ENCODE measurements around the gene P2RX7. TPM values are rescaled to one million over a fixed set of nuclear protein-coding genes. Genes with fewer than 3 reads are reported as not detected.
A peak's percentile ranks its signal among the peaks of the same experiment; 100 is the strongest.
"Not testable (repeated sequence)": the region's sequence is repeated elsewhere in the genome, so short reads cannot be mapped to it uniquely, and the experiment has no call there.

P2RX7 gene
- total RNA-seq, 2 experiments from 2014 or later, result 5.0 to 6.6 TPM

DNA sequence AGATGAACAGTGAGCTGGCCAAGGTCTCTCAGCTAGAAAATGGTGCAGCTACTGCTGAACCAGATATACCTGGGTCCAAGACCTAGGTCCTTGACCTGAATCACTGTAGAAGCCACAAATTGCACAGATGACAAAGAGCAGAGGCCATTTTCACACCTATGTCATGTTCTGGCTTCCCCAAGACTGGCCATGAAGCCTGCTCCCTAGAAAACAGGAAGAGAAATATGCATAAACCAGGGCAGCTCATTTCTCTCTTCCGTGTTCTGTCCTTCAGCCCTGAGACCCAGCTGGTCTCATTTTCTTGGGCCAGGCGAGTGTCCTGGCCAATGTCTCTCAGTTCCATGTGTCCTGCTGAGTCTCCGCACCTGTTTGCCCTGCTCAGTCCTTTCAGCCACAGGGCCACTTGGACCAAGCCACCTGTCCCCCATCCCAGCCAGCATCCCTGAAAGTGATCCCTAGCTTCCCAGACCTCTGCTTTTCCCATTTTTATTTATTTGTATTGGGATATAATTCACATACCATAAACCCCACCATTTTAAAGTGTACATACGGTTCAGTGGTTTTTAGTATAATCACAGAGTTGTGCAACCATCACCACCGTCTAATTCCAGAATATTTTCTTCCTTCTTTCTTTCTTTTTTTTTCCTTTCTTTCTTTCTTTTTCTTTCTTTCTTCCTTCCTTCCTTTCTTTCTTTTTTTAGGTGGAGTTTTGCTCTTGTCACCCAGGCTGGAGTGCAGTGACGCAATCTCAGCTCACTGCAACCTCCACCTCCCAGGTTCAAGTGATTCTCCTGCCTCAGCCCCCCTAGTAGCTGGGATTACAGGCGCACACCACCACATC, 27.0 kb downstream of the P2RX7 start:
- POLR2A ChIA-PET, result no interaction called here
- Mint-ChIP-seq H3K9me3 (ENCODE audit: low read depth) (peaks cover 9% of the 10 kb centered on the region), H3K4me3 (no peak overlapping the region), H3K36me3 (ENCODE audit: low read depth) (peaks cover 18% of the 10 kb centered on the region), H3K27me3 (no peaks in the 10 kb centered on the region), H3K27ac (no peak overlapping the region), H3K4me1 (no peaks in the 10 kb centered on the region)
- intact Hi-C loops (cut with DNase I, micrococcal nuclease), result no loop called here
- ATAC-seq (no peak), DNase-seq (no peak)
- CTCF ChIA-PET, result interaction anchor here (0.6 to 1.0 kb wide), 2 partner anchors 15 to 45 kb away, joined by 3 read pairs; no protein-coding TSS in a partner anchor

DNA sequence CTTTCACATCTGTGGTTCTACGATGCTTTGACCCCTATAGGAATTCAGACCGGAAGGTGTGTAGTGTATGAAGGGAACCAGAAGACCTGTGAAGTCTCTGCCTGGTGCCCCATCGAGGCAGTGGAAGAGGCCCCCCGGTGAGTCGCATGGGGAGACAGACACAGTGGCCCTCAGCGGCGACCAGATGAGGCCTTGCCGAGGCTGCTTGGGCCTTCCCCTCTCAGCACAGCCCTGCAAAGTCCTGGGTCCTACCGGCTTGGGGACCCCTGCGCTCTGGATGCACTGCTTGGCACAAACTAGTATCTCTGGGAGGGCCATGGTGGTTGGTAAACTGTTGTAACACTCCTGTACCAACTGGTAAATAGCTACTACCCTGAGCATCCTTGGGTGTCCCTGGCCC, 29.7 kb downstream of the P2RX7 start:
- intact Hi-C loops (cut with DNase I, micrococcal nuclease), result no loop called here
- no peak overlapping the region for H3K27ac Mint-ChIP-seq
- peaks cover 20% of the 10 kb centered on the region for H3K36me3 Mint-ChIP-seq (ENCODE audit: low read depth)
- no peak overlapping the region for H3K4me3 Mint-ChIP-seq
- H3K4me1 Mint-ChIP-seq, result no peaks in the 10 kb centered on the region
- H3K27me3 Mint-ChIP-seq, result no peaks in the 10 kb centered on the region
- POLR2A ChIA-PET, result no interaction called here
- H3K9me3 Mint-ChIP-seq (ENCODE audit: low read depth), result peaks cover 9% of the 10 kb centered on the region
- CTCF ChIA-PET, result no interaction called here
- no peak for DNase-seq
- no peak for ATAC-seq

DNA sequence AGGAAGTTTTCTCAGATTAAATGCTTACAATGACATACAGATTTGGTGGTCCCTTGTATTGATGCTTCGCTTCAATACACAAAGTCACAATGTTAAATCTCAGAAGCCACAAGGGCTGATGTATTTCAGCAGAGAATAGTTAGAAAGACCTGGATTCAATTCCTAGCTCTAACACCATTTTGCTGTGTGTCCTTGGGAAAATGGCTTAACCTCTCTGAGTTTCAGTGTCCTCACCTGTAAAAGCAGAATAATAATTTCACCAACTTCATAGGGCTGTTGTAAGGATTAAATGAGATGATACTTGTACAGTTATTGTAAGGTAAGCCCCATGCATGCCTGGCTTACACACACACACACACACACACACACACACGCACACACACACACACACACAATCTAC, 30.3 kb downstream of the P2RX7 start:
- no peak for ATAC-seq
- Mint-ChIP-seq H3K27me3 (no peaks in the 10 kb centered on the region), H3K27ac (no peak overlapping the region), H3K9me3 (ENCODE audit: low read depth) (peaks cover 8% of the 10 kb centered on the region), H3K4me1 (no peaks in the 10 kb centered on the region), H3K36me3 (ENCODE audit: low read depth) (peaks cover 19% of the 10 kb centered on the region), H3K4me3 (no peak overlapping the region)
- no peak for DNase-seq
- intact Hi-C loops (cut with DNase I, micrococcal nuclease), result no loop called here
- ChIA-PET CTCF (interaction anchor here (0.6 kb wide), 1 partner anchor 295 kb away, joined by 3 read pairs; no protein-coding TSS in a partner anchor), POLR2A (no interaction called here)

DNA sequence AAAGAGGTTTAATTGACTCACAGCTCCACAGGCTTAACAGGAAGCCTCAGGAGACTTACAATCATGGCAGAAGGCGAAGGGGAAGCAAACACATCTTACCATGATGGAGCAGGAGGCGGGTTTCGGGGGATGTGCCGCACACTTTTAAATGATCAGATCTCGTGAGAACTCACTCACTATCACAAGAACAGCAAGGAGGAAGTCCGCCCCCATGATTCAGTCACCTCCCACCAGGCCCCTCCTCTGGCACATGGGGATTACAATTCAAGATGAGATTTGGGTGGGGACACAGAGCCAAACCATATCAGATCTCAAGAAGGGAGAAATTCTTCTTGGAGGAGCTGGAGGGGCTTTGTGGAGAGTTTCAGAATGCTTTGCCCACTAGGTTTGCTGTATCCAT, 32.2 kb downstream of the P2RX7 start:
- H3K4me3 Mint-ChIP-seq; CTCF ChIA-PET; H3K27ac Mint-ChIP-seq; H3K27me3 Mint-ChIP-seq; POLR2A ChIA-PET; H3K9me3 Mint-ChIP-seq (ENCODE audit: low read depth); DNase-seq; H3K4me1 Mint-ChIP-seq; ATAC-seq; intact Hi-C loops (cut with DNase I, micrococcal nuclease): not testable (repeated sequence)
- H3K36me3 Mint-ChIP-seq (ENCODE audit: low read depth), result peaks cover 10% of the 10 kb centered on the region

DNA sequence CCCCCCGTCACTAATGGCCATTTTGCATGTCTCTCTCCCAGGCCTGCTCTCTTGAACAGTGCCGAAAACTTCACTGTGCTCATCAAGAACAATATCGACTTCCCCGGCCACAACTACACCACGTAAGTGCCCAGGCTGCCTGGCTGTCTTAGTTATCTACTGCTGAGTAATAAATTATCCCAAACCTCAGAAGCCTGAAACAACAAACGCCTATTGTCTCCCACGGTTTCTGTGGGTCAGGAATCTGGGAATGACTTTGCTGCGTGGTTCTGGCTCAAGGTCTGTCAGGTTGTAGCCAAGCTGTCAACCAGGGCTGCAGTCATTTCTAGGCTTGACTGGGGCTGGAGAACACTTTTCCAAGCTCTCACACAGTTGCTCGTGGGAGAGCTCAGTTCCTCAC, 32.6 kb downstream of the P2RX7 start:
- H3K9me3 Mint-ChIP-seq (ENCODE audit: low read depth), result no peaks in the 10 kb centered on the region
- no peak overlapping the region for H3K4me3 Mint-ChIP-seq
- CTCF ChIA-PET, result no interaction called here
- peaks cover 10% of the 10 kb centered on the region for H3K36me3 Mint-ChIP-seq (ENCODE audit: low read depth)
- H3K27me3 Mint-ChIP-seq, result no peaks in the 10 kb centered on the region
- H3K27ac Mint-ChIP-seq, result no peak overlapping the region
- POLR2A ChIA-PET, result no interaction called here
- intact Hi-C loops (cut with DNase I, micrococcal nuclease), result no loop called here
- no peaks in the 10 kb centered on the region for H3K4me1 Mint-ChIP-seq
- no peak for ATAC-seq
- DNase-seq, result no peak

DNA sequence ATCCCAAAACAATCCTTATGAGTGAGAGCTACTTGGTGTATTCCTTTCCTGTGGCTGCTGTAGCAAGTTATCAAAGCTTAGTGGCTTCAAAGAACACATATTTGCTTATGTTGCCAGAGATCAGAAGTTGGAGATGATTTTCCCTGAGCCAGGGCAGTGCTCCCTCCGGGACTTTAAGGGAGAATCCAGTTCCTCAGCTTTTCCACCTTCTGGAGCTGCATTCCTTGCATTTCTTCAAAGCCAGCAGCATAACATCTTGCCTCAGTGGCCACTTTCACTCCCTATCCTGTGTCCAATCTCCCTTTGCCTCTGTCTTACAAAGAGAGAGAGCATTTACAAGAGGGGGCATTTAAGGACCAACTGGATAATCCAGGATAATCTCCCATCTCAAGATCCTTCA, 33.7 kb downstream of the P2RX7 start:
- intact Hi-C loops (cut with DNase I, micrococcal nuclease), result no loop called here
- Mint-ChIP-seq H3K36me3 (ENCODE audit: low read depth) (peaks cover 13% of the 10 kb centered on the region), H3K27ac (no peak overlapping the region), H3K4me1 (no peaks in the 10 kb centered on the region), H3K4me3 (no peak overlapping the region), H3K9me3 (ENCODE audit: low read depth) (no peaks in the 10 kb centered on the region), H3K27me3 (no peaks in the 10 kb centered on the region)
- no peak for DNase-seq
- ChIA-PET POLR2A (no interaction called here), CTCF (no interaction called here)
- no peak for ATAC-seq

DNA sequence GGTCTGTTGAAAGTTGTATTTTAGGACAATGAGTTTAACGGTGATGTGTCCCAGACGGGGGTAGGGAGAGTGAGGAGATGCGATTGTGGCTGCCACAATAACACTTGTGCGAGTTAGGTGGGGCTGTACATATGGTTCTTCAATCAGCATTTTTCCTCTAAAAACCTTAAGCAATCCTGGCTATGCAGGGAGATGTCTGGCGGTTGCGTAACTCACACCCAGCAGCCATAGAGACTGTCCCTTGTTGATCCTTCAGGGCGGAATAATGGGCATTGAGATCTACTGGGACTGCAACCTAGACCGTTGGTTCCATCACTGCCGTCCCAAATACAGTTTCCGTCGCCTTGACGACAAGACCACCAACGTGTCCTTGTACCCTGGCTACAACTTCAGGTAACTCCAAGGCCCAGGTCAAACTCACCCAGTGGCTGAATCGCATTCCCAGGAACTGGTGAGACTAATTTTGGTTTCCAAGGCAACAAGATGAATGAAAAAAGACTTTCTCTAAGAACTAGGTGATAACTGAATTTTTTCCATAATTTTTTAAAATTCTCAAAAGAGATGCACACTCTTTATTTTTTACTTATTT, 34.6 kb downstream of the P2RX7 start:
- Mint-ChIP-seq H3K27ac (no peak overlapping the region), H3K4me1 (no peaks in the 10 kb centered on the region), H3K36me3 (ENCODE audit: low read depth) (peaks cover 13% of the 10 kb centered on the region), H3K9me3 (ENCODE audit: low read depth) (no peaks in the 10 kb centered on the region), H3K4me3 (no peak overlapping the region), H3K27me3 (no peaks in the 10 kb centered on the region)
- ATAC-seq (no peak), DNase-seq (no peak)
- intact Hi-C loops (cut with DNase I, micrococcal nuclease), result no loop called here
- ChIA-PET POLR2A (no interaction called here), CTCF (no interaction called here)

DNA sequence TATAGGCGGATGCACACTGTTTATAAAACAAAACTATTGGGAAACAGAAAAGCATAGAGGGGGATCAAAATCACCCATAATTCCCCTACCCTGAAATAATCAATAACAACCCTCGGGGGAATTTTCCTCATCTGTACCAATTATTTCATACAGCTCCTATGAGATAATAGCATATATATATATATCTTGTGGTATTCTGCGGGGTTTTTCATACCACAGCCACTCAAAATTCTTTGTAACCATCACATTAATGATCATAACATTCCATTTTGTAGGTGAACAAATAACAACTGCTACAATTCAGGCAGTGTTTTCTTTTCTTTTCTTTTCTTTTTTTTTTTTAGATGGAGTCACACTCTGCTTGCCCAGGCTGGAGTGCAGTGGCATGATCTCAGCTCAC, 35.3 kb downstream of the P2RX7 start:
- ChIA-PET CTCF (no interaction called here), POLR2A (no interaction called here)
- DNase-seq (no peak), ATAC-seq (no peak)
- Mint-ChIP-seq H3K27ac (no peak overlapping the region), H3K4me1 (no peaks in the 10 kb centered on the region), H3K36me3 (ENCODE audit: low read depth) (peaks cover 13% of the 10 kb centered on the region), H3K9me3 (ENCODE audit: low read depth) (no peaks in the 10 kb centered on the region), H3K4me3 (no peak overlapping the region), H3K27me3 (no peaks in the 10 kb centered on the region)
- intact Hi-C loops (cut with DNase I, micrococcal nuclease), result no loop called here

DNA sequence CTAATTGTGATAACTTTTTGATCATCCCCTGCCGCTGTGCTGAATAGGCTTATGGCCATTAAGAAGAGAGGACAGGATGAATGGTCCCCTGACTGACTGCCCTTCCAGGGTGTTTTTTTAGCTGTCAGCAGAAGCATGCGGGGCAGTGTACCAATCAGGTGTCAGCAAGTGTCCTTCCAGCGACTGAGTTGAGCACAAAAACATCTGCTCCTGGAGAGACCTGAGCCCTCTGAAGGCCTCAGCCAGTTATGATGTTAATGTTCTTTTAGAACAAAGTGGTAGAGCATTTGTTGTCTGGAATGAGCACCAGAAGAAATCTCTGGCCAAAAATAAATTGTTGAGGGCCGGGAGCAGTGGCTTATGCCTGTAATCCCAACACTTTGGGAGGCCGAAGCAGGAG, 37.5 kb downstream of the P2RX7 start:
- no peak for ATAC-seq
- intact Hi-C loops (cut with DNase I, micrococcal nuclease), result no loop called here
- no peaks in the 10 kb centered on the region for H3K4me1 Mint-ChIP-seq
- no peak overlapping the region for H3K4me3 Mint-ChIP-seq
- H3K9me3 Mint-ChIP-seq (ENCODE audit: low read depth), result no peaks in the 10 kb centered on the region
- H3K27ac Mint-ChIP-seq, result no peak overlapping the region
- CTCF ChIA-PET, result no interaction called here
- no peak for DNase-seq
- no peaks in the 10 kb centered on the region for H3K27me3 Mint-ChIP-seq
- H3K36me3 Mint-ChIP-seq (ENCODE audit: low read depth), result peaks cover 9% of the 10 kb centered on the region
- POLR2A ChIA-PET, result no interaction called here

DNA sequence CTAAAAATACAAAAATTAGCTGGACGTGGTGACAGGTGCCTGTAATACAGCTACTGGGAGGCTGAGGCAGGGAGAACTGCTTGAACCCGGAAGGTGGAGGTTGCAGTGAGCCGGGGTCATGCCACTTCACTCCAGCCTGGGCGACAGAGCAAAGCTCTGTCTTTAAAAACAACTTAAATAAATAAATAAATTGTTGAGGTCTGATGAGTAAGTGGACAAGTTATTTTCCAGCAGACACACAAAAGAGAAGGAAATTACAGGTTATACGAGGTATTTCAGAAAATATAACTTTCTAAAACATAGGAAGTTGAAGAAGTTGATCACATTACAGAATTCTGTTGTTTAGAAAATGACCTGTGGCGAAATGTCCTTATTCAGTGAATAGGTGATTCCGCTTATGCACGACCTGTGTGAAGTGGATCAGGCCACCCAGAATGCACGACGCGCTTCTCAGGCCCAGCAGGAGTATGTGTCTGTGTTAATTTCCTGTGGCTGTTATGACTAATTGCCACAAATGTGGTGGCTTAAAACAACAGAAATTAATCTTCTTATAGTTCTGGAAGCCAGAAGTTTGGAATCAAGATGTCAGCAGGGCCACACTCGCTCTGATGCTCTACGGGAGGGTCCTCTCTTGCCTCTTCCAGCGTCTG, 38.1 kb downstream of the P2RX7 start:
- intact Hi-C loops (cut with DNase I, micrococcal nuclease), result no loop called here
- no peaks in the 10 kb centered on the region for H3K27me3 Mint-ChIP-seq
- H3K27ac Mint-ChIP-seq, result no peak overlapping the region
- no peaks in the 10 kb centered on the region for H3K9me3 Mint-ChIP-seq (ENCODE audit: low read depth)
- ChIA-PET POLR2A (no interaction called here), CTCF (no interaction called here)
- no peaks in the 10 kb centered on the region for H3K4me1 Mint-ChIP-seq
- no peak overlapping the region for H3K4me3 Mint-ChIP-seq
- H3K36me3 Mint-ChIP-seq (ENCODE audit: low read depth), result peaks cover 7% of the 10 kb centered on the region
- DNase-seq (peak; percentile 14), ATAC-seq (peak; percentile 65)

DNA sequence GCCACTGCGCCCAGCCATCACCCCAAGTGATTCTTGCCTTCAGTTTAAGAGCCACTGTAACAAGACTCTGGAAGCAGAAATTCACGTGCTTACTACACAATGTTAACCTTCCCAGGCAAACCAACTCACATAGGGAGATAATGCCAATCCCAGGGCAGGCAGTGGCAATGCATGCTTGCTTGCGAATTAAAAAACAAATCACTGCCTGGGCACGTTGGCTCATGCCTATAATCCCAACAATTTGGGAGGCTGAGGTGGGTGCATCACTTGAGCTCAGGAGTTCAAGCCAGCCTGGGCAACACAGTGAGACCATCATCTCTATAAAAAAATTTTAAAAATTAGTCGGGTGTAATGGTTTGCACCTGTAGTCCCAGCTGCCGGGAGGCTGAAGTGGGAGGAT, 39.5 kb downstream of the P2RX7 start:
- no peaks in the 10 kb centered on the region for H3K9me3 Mint-ChIP-seq (ENCODE audit: low read depth)
- no peak for ATAC-seq

More for the DNA sequence above, 39.5 kb downstream of the P2RX7 start:
- no peaks in the 10 kb centered on the region for H3K27me3 Mint-ChIP-seq
- H3K36me3 Mint-ChIP-seq (ENCODE audit: low read depth), result peaks cover 3% of the 10 kb centered on the region
- H3K27ac Mint-ChIP-seq, result no peak overlapping the region
- H3K4me3 Mint-ChIP-seq, result no peak overlapping the region
- intact Hi-C loops (cut with DNase I, micrococcal nuclease), result no loop called here
- no peak for DNase-seq
- CTCF ChIA-PET, result interaction anchor here (0.6 kb wide), 1 partner anchor 806 kb away, joined by 3 read pairs; no protein-coding TSS in a partner anchor
- POLR2A ChIA-PET, result no interaction called here
- H3K4me1 Mint-ChIP-seq, result no peaks in the 10 kb centered on the region

All from activated CD4-positive, alpha-beta T cell treated with anti-CD3 and anti-CD28 coated beads for 36 hours (primary cell).